ENCODE measurements around the gene DST.
"Not testable (repeated sequence)": the region's sequence is repeated elsewhere in the genome, so short reads cannot be mapped to it uniquely, and the experiment has no call there.

DST gene

GRCh38 chr6:56514395-56514794, 128.3 kb downstream of the DST start:
- DNase-seq: no peak

DNA sequence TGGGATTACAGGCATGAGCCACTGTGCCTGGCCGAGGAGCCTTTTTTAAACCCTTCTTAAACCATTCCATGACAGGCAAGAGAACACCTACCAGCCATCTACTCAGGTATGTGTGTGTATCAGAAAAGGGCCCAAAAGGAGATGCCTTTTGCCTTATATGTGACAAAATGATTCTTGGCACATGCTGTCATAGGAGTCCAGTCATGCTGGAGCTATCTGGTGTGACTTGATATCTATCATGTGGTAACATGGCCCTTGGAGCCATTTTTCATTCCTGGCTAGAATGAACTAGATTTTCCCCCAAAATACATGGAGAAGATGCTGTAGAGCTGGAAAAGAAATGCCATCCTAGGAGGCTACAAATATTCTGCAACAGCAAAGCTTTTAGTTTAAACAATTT, 129.1 kb downstream of the DST start:
- no peak for DNase-seq

GRCh38 chr6:56511591-56511990, 131.1 kb downstream of the DST start:
- DNase-seq: no peak

GRCh38 chr6:56510984-56511531, 131.6 kb downstream of the DST start:
- no peak for DNase-seq

DNA sequence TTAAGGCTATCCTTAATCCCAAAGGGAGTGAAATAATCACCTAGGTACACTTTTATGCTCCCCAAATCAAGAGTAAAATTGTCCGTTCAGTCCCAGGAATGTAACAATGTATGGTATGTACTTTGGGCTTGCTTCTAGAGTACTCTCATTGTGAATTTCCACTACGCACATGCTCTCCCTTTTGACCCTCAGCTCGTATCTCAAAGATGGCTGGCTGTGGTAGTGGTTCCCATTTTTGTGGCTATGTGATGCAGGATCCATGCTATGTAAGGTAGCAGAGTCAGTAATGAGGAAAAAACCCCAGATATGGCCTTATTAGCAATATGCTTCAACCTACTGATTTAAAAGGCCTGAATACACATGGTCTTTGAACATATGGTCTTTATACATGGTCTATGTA, 133.7 kb downstream of the DST start:
- no peak for DNase-seq

DNA sequence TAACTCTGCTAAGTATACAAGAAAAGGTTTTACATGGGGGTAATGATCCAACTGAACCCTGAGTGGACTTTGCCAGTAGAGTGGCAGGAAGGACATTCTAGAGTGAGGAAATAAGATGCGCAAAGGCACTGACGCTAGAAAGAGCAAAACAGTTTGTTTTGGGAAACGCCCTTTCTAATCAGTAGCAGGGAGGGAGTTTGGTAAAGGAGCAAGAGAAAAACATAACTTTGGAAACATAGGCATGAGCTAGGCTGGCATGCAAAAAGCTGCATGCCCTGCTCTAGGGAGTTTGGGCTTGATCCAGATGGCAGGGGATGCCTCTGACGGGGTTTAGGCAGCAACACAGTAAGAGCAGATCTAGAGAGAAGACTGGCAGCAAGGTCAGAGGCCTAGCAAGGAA, 135.2 kb downstream of the DST start:
- no peak for DNase-seq

GRCh38 chr6:56505512-56506260, 137.0 kb downstream of the DST start:
- no peak for DNase-seq

DNA sequence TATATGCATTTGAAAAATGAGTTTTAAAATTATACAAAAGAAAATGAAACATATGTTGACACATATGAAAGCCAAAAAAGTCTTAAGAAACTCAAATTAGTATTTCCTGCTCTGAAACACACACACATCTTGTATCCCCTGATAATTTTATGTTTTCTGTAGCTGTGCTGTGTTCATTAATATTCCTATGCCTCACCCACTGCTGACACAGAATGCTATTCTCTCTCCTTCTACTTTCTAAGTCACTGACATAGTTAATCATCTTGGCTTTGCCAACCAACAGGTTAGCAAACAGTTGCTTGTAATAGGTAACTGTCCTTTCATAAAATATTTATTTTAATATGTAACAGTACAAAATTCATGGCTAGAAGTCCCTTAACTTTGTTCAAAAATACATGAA, 140.7 kb downstream of the DST start:
- DNase-seq: no peak

- DNase-seq: no peak
Measured at GRCh38 chr6:56499095-56499494, 143.6 kb downstream of the DST start.

DNA sequence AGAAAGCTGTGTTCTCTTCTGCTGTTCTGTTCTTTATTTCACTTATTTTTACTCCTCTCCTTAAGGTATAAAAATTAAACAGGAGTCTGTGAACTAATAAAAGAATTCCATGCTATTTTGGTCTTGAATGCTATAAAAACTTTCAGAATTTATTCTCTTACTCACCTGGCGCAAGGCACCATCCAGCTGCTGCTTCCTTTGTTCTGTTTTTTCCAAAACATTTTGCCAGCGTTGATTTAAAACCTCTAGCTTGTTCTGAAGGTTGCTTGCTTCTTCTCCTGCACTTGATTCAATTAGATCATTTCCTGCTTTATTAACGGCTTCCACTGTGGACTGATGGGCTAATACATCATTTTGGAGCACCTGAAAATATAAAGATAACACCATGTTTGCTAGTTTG, 145.0 kb downstream of the DST start:
- DNase-seq: no peak

- no peak for DNase-seq
Measured at GRCh38 chr6:56497240-56497639, 145.4 kb downstream of the DST start.

- not testable (repeated sequence) for DNase-seq
Measured at GRCh38 chr6:56496650-56497049, 146.0 kb downstream of the DST start.

DNA sequence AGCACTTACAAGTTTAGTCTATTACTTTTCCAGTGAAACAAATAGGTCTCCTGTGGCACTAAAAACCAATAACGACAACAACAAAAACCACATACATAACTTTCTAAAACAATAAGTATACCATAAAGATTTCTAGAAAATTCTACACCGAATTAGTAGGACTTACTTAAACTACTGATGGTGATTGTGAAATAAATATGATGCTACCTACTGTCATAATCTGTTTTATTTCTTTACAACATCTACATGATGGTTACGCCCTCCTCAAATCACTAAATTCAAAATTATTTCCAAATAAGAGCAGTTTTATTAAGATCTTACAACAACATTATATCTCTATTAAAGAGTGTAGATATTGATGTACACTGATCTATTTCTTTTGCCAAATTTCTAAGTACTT, 147.0 kb downstream of the DST start:
- no peak for DNase-seq

DNA sequence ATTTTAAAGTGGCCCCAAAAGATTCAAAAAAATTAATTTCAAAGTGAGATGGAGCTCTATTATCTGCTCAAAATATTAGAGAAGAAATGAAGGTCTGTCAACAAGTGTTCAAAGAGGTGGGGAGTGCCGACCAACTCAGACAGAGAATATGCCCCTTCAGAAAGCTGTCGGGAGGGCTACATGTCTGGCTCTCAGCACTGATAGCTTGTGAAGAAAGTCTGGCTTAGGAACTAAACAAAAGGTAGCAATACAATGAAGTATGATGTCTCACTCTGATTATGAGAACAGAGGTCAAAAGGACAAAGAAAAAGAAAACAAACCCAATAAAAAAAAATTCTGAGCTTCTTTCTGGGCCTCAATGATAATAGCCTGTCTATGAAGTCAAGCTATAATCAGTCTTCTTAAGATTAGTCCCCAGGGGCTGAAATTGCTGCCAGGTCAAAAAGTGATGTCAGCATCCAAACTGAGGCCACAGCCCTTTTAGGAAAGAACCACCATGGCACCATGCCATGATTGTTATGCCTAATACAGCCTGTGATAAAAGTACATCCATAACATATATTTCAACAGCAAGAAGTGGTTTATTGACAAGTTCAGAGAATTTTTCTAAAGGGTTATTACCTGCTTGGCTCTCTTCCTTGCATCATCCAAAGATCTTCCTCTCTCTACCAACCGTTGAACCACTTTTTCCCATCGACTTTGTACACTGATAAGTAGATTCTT, 150.9 kb downstream of the DST start:
- no peak for DNase-seq

- no peak for DNase-seq
Measured at GRCh38 chr6:56490993-56491392, 151.7 kb downstream of the DST start.

- DNase-seq: no peak
Measured at GRCh38 chr6:56489559-56489958, 153.1 kb downstream of the DST start.

DNA sequence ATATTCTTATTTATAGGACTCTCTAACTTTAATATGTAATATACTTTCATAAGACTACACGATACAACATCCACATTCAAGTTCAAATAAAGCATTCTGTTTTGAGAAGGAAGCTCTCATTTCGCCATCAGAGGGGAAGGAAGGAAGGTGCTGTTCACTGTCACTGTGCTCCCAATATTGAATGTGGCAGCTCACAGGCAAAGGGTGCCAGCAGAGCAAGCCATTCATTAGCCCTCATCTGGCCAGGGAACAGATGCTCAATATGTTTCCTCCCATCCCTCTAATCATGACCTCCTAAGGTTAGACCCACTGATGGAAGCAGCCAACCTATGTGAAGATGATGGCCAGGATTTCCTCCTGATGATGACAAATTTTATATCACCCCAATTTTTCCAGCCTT, 154.4 kb downstream of the DST start:
- no peak for DNase-seq

DNA sequence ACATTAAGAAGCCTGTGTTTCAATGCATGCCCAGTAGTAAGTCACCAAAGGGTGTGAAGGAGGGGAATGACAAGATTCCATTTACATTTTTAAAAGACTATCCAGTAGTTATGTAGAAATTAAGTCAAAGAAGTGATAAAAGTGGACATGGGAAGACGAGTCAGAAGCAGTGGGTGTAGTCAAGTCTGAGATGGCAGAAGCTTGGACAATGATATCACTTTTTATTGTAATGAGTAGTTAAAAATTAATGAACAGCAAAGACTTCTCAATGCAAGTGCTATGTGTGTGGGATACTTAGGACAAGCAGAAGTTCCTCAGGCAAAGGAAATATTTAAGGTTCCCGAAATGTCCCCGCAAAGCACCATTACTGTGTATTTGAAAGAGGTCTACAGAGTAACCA, 156.0 kb downstream of the DST start:
- no peak for DNase-seq

DNA sequence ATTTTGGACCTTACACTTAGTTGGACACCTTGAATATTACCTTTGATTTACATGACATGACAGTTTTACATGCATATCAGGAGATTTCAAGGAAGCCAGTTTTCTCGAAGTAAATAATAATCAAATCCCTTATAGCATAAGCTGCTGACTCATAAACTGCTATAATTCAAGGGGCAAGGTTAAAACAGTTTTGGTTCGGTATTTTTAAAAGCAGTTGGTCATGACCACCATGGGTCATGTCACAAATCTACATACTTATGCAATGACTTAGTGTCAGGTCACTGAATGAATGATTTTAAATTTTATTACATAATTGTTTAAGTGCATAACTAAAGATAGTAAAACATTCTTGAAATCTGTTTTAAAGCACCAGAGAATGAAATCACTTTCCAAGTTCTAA, 158.0 kb downstream of the DST start:
- no peak for DNase-seq

GRCh38 chr6:56483929-56484328, 158.8 kb downstream of the DST start:
- no peak for DNase-seq

- DNase-seq: no peak
Measured at GRCh38 chr6:56482525-56482924, 160.2 kb downstream of the DST start.

GRCh38 chr6:56481957-56482356, 160.7 kb downstream of the DST start:
- no peak for DNase-seq

DNA sequence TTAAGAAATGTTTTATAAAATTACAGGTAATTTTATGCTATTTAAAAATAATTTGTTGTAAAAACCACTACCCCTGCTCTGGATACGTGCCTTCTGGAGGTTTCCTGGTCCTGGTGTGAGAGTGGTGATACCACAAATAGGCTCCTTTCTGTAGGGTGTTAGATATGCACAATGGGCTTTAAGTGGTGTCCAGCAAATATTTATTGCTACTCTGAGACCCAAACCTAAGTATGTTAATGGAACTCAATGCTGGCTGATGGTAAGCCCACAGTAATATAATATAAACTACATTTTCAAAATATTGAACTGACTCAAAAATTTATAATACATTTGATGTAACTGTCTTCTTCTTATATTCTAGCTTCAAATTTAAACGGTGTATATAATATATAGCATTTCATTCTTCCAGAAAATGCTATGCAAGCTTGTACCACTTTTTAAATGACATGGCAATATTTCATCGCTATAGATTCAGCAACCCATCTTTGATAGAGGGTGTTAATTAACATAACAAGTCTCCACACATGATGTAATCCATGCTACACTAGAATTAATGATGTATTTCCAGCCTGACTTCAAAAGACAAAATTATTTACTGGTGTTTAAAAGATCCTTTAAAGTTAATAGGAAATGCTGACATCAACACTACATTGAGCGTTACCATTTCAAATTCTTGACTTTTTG, 161.9 kb downstream of the DST start:
- no peak for DNase-seq

- no peak for DNase-seq
Measured at GRCh38 chr6:56480246-56480645, 162.4 kb downstream of the DST start.
